ENCODE data around the gene HORMAD2.

Gene HORMAD2

DNA sequence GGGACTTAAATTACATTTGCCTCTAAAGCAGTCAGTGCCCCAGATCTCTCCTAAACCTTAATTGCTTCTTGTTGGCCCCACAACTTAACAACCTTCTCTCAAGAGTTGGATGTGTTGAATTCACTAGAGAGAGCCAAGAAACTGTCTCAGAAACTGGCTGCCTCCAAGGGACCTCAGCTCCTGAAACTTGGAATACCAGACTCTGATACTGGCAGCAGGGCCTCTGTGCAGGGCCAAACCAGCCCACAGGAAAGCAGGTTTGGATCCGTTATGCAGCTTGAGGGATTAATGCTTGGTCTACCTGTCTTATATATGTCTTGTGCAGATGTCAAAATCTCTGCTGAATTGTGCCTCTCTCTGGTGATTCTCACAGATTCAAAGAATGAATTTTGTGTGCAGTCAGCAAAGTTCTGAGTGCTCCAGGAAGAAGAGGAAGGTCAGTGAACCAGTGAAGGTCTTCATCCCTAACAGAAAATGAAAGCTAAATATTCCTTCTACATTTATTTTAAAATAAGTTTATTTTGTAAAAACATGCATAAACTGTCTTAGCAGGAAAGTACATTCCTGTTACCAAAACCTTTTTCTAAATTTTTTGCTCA, 95.5 kb downstream of the HORMAD2 start:
- no peak for DNase-seq

DNA sequence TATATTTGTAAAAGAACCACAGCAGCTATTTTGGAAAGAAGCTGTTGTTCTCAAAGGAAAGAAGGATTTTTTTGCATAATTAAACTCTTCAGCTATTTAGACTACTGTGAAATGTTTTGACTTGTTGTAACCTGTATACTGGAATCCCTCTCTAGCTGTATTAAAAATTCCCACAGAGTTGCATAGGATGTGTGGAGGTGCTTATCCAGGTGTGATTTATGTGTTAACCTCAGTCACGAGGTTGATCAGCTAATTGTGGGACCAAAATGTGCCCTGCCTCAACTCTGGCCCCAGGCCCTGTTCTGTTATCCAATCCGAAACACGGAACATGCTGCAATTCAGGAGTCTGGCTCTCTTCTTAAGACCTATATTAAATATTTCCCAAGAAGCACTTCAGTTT, 96.2 kb downstream of the HORMAD2 start:
- no peak for DNase-seq

DNA sequence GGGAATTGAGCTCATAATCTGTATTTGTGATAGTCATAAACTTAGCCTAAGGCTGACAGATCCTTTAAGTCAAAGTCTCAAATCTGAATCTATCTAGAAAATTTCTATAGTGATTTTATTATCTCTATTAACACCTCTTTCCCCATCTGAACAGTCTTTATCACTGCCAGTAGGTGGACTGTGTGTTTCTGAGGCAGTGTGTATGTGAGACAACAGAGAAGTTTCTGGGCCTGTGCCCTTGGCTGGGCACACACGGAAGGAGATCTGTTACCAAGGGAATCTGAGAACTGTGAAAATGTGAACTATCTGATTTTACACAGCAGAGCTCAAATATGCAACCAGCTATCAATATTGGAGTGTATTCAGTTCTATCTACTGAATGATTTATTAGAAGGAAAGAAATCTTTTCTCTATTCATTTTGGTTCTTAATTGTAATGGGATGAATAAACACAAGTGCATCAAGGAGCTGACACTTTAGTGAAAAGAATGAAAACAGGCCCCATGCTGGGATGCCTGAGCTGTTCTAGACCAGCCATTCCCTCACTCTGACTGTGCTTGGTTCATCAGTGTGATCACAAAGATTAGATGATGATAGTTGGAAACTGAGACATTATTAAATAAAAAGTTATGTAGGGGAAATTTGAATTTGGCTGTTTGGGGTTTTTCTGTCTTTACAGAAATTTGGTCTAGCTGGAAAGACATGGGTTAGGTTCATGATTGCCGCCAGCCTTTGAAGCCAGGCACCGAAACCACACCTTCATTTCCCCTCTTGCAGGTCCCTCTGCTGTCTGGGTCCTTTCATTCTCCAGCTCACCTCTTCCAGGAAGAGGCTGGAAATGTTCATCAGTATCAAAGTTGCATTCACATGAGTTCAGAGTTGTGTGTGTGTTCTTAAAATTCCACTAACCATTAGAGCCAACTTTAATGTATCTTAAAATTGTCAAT, 98.2 kb downstream of the HORMAD2 start:
- no peak for DNase-seq

DNA sequence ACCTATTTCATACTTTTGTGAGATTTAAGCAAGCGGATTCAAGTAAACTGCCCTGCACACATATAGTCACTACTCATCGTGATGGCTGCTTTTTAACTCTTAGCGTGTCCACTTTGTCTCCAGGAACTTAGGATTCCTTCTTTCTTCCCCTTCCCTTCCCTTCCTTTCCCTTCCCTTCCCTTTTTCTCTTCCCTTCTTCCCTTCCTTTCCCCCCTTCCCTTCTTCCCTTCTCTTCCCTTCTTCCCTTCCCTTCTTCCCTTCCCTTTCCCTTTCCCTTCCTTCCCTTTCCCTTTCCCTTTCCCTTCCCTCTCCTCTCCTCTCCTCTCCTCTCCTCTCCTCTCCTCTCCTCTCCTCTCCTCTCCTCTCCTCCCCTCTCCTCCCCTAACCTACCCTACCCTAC, 100.4 kb downstream of the HORMAD2 start:
- DNase-seq, result no peak

DNA sequence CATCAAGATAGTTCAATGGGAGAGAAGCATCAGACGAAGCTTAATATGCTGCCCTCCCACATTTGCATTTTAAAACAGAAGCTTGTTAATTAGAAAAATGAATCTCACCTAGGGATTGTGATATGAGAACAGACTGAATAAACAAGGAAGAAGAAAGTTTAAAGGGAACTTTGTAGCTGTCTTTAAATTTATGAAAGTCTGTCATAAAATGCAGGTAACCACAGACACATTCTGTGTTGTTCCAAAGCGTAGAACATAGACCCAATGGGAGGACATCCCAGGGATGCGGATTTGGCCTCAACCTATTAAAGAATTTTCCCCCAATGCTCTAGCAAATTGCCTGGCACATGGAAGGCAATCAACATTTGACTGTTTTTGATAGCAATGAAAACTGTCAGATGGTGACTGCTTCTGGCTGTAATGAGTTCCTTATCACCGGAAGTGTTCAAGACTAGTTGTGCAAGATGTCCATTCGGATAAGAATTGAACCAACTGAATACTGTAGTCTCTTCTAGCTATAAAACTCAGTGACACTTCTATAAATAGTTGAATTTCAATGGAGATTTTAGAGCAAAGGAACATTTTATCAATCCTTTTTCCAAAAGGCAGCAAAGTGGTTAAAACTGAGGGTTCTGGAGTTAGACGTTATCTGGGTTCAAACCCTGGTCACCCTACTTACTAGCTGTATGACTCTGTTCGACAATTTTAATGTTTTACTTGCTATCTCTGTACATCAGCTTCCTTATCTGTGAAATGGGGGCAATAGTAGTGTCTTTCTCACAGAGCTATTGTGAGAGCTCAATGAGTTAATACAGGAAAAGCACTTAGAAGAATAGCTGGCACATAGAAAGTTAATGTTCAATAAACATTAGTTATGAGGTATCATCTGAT, 101.4 kb downstream of the HORMAD2 start:
- DNase-seq, result no peak

DNA sequence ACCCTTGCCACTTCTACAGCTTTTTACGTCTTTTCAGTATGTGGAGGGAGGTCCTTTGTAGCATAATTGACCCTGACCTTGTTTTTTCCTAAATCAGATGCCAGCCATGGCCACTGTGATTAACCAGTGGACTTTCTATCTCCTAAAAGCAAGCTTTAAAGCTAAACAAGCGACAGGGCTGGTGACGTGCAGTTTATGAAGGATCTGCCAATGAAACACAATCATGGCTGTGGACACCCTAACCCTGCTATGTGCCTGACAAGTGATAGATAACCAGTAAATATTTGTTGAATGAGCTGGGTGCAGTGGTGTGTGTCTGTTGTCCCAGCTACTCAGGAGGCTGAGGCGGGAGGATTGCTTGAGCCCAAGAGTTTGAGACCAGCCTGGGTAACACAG, 102.1 kb downstream of the HORMAD2 start:
- DNase-seq, result no peak

DNA sequence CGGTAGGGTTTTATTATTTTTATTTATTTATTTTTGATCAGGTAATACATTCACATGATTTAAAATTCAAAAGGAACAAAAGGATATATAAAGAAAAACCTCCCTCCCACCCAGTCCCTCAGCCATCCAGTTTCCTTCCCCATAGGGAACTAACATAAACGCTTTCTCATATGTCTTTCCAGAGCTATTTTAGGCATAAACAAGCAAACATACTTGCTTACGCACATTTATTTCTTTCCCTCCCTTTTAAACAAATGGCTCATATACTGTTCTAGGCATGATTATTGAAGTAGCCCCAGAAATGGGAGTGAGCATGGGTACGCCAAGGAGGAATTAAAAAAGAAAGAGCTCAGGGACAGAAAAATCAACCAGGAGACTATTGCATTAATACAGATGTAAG, 102.6 kb downstream of the HORMAD2 start:
- DNase-seq, result no peak

DNA sequence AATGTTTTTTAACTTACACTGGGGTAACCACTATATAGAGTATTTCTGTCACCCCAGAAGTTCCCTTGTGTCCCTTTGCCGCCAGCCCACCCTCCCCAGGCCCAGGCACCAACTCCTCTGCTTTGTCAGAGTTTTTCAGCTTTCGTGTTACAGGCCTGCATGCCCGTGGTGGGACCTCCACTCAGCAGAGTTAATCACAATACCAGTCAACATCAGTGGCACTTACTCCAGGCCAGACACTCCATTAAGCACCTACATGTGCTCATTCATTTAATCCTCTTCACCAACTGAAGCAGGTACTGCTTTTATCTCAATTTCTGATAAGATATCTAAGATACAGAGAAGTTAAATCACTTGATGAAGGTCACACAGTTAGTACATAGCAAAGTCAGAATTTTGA, 103.0 kb downstream of the HORMAD2 start:
- no peak for DNase-seq

DNA sequence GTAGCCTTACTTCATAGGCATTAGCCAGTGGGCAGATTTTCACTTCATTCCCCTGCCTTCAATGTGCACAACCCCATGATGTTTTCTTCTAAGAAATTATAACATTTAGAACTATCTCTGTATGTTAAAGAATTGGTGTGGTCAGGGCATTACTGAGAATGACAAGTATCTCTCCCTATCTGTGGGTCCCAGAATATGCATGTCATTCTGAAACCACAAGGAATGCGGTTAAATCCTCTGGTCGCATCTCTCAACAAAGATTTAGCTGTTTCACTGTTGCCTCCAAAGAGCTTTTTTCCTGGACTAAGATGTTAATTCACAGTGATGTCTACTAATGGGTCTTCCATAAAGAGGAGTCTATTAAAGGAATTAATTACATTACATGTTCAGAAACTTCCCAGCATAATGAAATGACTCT, 103.6 kb downstream of the HORMAD2 start:
- DNase-seq, result no peak

DNA sequence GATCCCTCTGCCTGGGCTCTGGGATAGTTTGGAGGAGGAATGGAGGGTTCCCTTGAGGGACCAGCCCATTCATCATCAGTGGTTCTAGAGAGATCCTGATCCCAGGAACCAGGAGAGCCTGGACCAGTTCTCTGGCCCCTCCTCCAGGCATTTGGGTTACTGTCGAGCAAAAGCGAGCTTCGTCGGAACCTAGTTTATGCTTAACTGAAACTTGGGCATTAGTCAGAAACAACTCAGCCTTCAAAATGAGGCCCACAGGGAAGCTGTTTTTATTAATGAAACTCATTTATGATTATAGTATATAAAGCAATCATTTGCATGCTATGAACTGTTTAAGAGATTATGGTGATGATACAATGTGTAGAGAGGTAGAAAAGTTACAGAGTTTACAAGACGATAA, 104.9 kb downstream of the HORMAD2 start:
- DNase-seq, result no peak

DNA sequence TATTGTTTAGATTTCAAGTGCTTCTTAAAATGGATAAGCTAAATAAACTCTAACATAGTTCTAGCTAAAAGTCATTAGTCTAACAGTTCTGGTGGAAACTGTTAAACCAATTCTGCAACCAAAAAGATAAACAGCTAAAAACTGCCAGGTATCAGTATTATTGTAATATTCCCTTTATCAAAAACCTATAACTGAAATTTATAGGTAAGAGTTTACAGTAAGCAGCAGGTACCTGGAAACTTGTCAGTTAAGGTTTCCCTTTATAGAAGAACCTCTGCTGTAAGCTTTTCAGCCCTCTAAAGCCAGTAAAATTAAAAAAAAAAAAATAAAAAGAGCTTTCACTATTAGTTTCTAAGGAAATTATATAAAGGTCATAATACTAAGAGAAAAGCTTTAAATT, 105.3 kb downstream of the HORMAD2 start:
- no peak for DNase-seq

DNA sequence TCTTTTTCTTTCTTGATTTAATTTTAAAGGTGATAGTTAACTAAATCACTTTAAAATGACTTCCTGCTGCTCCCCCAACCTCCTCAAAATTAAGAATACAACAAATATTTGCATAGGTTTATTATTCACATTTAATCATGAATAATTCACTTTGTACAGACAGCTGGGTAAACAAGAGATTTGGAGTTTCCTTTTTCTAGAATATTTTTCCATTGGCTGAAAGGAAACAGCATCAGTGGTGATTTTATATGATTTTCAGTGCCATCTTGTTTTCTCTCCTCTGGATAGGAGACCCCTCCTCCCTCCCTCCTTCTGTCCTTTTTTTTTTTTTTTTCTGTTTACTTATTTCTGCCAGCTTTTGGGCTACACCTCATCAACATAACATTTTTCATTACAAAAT, 105.8 kb downstream of the HORMAD2 start:
- peak; percentile 18 for DNase-seq

DNA sequence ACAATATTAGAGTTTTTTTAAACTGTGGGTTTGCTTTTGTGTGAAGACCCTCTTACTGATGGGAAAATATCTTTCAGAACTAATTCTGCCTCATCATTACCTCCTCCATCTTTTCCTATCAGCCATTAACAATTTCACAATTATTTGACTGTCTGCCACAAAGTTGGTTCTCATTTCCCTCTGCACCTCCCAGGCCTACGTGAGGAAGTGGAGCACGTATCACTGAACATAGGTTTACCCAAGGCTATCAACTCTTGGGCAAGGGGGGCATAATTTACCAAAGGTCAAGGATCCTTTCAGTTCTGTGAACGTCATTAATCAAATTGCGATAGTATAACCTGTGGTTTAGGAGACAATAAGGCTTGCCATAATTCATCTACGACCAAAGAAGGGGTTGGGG, 106.2 kb downstream of the HORMAD2 start:
- DNase-seq, result no peak

DNA sequence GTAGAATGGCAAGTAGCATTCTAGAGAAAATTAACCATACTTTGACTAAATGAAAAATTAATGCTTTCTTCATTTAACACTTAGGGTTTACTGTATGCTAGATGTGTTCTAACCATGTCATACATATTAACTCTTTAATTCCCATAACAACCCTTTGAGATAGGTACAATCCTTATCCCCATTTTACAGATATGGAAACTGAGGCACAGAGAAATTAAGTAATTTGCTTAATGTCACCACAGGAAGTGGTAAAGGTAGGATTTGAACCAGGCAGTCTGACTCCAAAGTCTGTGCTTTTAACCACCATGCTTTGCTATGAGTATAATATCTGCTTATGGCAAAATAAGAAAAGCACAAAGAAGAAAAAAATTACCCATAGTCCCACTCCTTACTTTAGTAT, 106.8 kb downstream of the HORMAD2 start:
- DNase-seq, result no peak

DNA sequence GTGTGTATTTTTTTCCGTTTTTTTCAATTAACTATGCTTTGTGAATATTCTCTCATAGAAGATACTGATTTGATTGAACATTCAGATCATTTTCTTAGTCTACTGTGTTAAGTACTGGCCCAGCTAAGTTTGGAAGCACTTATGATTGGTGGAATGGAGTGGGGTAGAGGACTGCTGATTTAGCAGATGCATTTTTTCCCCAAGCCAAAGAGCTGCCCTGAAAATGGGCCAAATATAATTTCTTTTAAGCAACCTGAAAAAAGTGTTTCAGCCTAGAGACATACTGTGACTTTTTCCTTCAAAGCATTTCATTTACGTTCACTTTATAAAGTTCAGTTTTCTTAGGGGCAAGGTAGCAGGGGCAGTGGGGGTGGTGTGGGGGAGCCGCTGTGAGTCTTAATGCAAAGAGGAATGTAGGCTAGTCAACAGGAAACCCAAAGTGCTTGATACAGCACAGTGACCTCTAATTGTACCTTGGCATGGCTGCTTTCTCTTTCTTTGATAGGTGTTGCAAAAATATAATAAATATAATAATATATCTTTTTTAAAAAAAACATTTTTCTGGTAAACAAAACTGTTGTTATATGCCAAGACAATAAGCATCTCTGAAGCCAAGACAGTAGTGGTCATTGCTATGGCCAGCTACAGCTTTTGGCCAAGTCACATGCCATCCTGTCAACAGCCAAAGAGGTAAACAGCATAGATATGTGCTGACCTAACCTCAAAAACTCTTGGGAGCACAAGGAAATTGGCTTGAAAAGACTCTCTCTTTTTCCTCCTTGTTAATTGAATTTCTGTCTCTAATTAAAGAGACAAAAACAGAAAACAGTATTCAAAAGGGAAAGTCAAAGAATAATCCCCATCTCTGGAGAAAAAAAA, 107.5 kb downstream of the HORMAD2 start:
- no peak for DNase-seq

DNA sequence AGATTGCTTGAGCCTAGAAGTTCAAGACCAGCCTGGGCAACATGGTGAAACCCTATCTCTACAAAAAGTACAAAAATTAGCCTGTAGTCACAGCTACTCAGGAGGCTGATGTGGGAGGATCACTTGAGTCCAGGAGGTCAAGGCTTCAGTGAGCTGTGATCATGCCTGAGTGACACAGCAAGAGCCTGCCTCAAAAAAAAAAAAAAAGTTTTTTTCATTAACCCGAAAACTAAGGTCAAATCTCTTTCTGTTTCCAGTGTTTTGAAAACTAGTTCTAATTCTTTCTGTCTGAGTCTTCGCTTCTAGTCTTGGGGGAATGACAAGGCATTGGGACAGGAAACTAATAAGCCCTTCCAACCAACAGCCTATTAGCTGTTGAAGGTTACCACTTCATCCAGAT, 108.6 kb downstream of the HORMAD2 start:
- no peak for DNase-seq

DNA sequence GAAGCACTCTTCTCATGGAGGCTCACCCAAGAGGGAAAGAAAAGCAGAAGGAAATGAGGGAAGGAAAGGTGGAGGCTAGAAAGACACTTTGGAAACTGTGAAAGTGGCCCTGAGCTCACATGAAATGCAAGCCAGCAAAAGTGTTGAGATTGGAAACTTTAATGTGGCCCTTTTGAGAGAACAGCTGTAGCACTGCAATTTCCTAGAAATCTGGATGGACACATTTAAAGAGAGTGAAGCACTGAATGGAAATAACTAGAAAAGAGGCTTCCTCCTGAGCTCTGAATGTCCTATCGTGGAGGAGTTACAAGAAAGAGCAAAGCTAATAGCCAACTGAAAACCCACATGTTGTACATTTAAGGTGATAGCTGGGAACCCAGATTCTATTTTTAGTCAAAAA, 110.3 kb downstream of the HORMAD2 start:
- DNase-seq, result no peak

DNA sequence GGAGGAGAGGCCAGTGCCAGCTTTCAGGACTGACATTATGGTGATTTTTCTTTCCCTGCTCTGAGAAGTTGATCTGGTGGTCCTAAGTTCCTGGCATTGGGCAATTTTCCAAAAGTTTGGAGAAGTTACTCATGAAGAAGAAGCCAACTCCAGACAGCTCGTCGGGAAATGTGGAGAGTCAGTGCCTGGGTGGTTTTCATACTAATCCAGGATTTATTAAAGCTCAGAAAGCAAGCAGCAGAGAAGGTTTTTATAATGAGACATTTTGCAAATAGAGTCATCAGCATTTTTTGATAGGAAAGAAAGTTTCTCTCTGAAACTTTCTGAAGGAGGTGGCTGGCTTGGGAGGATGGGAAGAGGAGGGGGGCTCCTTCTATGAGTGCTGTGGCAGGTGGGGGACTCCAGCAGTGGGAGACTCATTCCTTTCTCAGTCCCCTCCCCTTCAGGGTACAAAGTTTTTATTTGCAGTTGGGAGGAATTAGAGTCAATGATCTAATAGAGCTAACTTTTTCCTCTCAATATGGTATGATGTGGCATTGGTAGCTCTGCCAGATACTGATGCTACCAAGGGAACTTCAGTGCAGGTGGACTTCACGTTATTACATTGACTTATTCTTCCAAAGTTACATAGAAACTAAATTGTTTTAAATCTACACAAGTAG, 110.9 kb downstream of the HORMAD2 start:
- no peak for DNase-seq

DNA sequence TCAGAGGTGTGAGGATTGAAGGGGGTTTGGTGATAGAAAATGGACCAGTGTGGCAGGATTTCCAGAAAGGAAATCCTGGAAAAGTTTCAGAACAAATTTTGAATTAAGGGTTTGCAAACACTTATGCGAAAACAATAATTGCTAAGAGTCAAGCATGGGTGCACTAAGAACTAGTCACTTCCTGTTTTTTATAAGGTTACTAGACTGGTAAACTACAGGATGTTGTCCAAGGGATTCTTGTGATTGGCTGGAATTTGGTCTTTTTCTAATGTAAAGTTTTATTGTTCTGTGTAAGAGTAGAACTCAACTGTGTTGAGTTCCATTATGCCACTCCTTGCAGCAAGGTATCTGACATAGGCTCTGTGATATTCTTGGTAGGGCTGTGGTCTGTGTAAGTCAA, 112.2 kb downstream of the HORMAD2 start:
- DNase-seq, result no peak

DNA sequence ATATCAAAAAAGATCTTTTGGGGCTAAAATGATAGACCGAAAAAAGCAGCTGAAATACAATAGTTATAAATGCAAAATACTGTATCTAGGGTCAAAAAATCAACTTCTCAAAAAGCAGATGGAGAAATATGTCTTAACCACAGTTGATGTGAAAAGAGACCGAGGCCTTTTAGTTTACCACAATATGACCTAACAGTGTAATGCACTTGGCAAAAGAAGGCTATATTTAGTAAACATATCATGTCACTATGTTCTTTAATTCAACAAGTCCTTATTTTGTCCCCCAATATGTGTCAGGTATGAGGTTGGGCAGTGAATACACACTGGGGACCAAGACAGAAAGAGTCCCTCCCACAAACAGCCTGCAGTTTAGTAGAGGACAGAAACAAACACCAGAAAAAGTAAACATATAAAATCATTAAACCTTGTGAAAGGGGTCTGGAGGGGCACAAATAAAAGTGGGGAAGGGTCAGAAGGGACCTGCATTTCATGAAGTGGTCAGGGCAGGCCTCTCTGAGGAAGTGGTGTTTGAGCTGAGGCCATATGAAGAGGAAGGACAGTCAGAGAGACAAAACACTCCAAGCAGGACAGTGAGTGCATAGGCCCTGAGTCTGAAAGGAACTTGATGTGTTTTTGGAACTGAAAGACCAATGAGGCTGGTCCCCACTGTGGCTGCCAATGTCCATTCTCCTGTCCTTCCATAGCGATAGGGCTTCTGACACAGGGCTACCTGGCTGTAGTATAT, 112.9 kb downstream of the HORMAD2 start:
- no peak for DNase-seq

All from NCI-H1092 (cell line).